ENCODE measurements around the gene EHHADH.
A peak's percentile ranks its signal among the peaks of the same experiment; 100 is the strongest.
"Not testable (repeated sequence)": the region's sequence is repeated elsewhere in the genome, so short reads cannot be mapped to it uniquely, and the experiment has no call there.

Gene EHHADH

GRCh38 chr3:185253645-185254410, at the start of gene EHHADH:
TSS of gene EHHADH (minus strand) at chr3:185254049. CDS start at chr3:185254022, 27 bp downstream.
- peak; percentile 50 for DNase-seq

DNA sequence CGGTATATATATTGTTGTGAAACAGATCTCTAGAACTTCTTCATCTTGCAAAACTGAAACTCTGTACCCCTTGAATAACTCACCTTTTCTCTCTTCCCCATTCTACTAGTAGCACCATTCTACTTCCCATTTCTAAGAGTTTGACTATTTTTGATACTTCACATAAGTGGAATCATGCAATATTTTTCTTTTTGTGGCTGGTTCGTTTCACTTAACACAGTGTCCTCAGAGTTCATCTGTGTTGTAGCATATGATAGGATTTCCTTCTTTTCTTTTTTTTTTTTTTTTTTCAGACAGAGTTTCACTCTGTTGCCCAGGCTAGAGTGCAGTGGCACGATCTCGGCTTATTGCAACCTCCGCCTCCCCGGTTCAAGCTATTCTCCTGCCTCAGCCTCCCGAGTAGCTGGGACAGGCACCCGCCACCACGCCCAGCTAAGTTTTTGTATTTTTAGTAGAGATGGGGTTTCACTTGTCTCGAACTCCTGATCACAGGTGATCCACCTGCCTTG, 46.1 kb upstream of the EHHADH start:
- not testable (repeated sequence) for DNase-seq

- no peak for DNase-seq
These were observed 44.0 kb upstream of the EHHADH start for GRCh38 chr3:185297867-185298266.

GRCh38 chr3:185292238-185292637, 38.4 kb upstream of the EHHADH start:
- DNase-seq: peak; percentile 26

DNA sequence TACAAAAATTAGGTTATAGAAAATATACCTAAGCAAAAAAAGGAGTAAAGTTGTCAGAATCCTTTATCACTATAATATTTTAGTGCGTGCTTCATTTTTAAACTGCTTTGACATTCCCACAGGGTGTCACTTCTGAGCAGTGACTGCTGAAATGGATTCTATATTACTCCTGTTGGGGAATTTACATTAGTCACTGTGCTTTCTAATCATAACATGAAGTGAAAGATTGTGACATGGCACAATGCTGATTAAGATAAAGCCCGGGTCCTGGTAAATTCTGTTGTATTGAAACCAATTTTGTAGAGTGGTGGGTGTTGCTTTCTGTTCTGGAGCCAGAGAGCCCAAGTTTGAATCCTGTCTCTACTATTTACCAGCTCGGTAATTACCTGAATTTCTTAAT, 36.4 kb upstream of the EHHADH start:
- peak; percentile 65 for DNase-seq

DNA sequence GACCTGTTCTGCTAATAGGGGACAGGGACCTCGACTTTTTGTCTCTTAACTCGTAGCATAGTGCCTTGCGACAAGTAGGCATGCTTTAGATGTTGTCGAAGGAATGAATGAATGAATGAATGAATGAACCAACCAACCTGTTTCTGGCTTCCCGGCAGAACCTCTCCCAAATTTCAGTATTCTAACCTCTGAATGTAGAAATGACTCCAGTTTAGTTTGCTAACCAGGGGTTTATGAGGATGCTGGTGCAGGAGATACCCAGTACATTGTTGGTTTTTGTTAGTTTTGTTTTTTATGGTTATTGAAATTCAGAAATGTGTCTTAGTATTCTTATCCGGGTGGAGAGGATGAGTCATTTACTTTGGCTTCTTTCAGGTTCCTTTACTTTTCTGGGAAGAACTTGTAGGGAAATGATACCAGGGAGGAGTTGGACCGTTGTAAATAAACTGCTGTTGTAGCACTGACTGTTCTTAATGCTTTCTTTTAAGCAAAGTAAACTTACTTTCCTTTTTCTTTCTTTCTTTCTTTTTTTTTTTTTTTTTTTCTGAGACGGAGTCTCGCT, 29.6 kb upstream of the EHHADH start:
- no peak for DNase-seq

DNA sequence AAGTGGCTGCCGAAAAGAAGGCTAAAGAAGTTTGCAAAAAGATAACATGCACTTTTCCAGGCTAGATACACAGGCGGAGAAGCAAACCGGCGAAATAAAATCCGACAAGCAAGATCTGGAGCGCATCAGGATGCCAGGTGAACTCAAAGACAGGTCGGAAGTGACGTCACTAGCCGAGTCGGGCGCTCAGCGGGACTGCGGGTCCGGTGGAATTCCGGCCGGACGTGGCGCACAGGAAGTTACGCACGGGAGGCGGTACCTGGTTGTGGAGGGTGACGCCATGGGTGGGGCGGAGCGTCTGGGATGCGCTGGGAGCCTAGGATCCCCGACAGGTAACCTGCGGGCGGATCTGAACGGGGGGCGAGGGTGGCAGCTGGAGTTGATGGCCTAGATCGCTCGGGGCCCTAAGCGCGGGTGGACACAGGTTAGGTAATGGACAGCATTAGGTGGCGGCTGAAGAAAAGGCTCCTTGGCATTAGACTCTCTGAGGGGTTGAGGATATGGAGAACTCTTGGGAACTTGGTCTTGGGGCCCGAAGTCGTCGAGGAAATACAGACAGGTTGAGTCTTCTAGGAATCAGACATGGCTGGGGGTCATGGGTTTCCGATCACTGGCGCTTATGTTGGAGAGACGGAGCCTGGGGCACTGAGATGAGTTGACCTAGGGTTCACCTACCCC, 29.0 kb upstream of the EHHADH start:
- DNase-seq: peak; percentile 94

DNA sequence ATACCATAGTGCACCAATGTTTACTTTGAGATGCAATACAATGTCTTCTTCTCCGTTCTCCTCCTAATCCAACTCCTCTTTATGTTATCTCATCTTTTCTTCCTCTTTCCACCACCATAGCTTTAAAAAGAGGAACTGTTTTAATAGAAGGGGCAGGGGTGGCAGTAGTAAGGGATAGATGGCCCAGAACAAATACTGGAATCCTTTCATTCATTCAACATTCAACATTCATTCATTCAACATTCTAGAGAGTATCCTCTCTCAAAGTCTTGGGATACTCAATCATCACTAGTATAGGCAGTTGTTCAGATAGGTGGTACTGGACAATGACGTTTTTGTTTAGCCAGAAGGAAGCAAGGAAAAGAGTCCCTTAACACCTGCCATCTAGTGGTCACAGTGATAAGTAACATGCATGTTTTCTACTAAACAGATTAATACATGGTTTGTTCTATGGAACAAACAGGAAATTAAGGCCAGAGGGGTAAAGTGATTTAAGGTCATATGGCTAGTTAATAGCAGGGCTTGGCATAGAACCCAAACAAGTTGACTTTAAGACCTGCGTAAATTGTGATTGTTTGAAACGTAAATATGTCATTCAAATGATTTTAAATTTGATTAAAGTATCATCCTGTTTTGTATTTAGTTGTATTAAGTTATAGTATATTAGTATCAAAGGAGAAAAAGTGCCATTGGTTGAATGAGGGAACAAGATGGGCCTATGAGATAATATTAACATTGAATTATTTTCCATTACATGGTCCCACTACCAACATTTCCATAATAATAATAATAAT, 26.9 kb upstream of the EHHADH start:
- peak; percentile 40 for DNase-seq

GRCh38 chr3:185279587-185280138, 25.8 kb upstream of the EHHADH start:
- no peak for DNase-seq

- no peak for DNase-seq
These were observed 22.6 kb upstream of the EHHADH start for GRCh38 chr3:185276415-185276814.

GRCh38 chr3:185272033-185272432, 18.2 kb upstream of the EHHADH start:
- no peak for DNase-seq

DNA sequence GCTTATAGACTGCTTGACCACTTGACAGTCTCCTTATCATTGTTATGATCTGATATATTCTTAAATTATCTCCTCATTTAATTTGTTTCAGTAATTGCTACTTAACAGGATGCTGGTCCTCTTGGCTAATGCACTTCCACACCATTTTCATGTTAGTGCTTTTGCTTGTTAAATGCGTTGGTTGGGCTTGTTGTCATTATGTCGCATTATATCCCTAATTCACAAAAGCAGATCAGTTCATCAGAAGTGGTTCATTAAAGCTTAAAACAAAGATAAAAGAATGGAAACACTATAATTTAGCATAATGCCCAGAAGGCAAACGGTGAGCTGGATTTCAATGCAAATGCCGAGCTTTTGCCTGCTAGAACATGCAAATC, 17.1 kb upstream of the EHHADH start:
- no peak for DNase-seq

DNA sequence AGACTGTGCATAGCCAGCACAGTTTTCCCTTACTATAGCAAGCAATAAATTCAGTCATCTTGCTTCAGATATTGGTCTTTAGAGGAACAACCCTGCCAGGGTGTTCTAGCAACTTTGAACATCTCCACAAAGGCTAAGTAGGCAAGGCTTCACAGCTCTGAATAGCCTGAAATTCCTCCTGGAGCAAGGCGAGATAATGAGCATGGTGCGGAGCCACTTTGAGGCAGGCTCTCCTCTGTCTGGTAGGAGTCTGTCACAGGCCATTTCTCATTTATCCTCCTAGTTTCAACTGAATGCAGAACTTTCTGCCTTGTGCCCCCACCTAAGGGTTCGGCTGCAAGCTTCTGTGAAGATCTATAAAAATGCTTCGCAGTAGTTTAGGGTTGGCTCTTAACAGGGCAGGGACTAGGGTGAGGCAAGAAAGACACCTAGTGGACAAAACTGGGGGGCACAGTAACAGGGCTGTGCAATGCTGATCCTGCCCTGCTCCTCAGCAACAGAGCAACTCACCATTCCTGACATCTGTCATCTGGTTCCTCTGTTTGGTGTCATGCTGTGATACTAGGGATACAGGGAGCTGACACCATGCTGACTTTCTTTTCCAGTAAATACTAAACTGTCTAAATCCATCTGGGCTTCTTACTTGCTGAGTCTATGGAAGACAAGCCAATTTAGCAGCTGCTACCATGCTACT, 16.6 kb upstream of the EHHADH start:
- peak; percentile 6 for DNase-seq

DNA sequence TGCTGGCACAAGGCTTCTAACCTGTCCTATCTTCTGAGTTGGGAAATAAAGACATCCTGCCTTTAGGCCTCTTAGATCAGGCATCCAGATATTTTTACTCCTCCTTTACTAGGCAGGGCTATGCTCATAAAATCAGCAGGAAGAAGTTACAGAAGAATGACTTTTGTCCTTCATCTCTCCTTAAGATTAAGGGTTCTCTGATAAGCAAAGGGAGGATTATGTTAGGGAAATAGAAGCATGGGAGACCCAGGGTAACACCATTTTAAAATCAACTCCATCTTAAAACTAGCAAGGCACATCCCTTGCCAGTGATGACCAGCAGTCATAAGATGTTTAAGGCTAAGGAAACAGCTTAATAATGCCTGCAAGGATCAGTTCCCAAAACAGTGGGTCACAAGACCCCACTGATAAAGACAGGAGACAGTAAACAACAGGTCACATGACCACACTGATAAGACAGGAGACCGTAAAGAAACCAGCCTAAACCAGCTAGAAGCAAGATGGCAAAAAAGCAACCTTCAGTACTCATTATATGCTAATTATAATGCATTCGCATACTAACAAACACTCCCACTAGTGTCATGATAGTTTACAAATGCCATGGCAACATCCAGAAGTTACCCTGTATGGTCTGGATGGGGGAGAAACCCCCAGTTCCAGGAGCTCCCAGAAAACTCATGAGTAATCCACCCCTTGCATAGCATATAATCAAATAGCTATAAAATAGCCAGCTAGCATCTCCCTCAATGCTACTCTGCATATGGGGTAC, 14.5 kb upstream of the EHHADH start:
- no peak for DNase-seq

- DNase-seq: no peak
These were observed 13.3 kb upstream of the EHHADH start for GRCh38 chr3:185267193-185267592.

GRCh38 chr3:185264849-185265553, 11.2 kb upstream of the EHHADH start:
- no peak for DNase-seq

GRCh38 chr3:185263423-185263822, 9.6 kb upstream of the EHHADH start:
- DNase-seq: no peak

GRCh38 chr3:185257334-185257733, 3.5 kb upstream of the EHHADH start:
- no peak for DNase-seq

DNA sequence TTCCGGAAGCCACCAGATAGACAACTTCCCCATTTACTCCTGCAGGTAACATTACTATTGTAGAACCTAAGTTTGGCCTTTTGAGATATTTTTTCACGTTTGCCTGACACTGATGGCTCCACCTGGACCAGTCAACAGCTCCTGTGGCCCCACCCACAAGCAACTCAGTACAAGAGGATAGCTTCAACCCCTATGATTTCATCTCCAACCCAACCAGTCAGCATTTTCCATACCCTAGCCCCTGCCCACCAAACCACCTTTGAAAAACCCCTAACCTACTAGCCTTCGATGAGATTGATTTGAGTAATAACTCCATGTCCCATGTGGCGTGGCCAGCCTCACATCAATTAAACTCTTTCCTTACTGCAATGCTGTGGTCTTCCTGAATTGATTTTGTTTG, 950 bp upstream of the EHHADH start:
- DNase-seq: peak; percentile 3

- DNase-seq: not testable (repeated sequence)
These were observed 716 bp downstream of the EHHADH start for GRCh38 chr3:185253133-185253532.

DNA sequence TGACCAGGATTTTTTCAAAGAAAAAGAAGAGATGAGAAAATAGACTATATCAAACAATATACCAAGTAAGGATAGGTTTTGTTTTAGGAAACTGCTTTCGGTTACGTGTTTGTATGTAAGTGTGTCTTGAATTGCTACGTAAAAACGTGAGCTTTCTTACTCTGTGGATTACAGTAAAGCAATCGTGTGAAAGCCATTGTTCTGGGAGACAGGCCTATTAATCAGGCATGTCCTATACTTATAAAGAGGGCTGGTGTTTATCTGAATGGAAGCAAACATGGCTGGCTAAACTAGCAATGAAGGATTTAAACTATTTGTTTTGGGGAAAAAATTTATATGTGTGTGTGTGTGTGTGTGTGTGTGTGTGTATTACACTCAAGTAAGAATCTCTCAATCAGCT, 2.6 kb downstream of the EHHADH start:
- no peak for DNase-seq

All from activated CD4-positive, alpha-beta T cell treated with anti-CD3 and anti-CD28 coated beads, Interleukin-2, amount 50 U/mL, for 16 hours (primary cell).